Measurements from ENCODE around the gene NUP54.

The NUP54 gene

GRCh38 chr4:76095568-76095967 is 52.6 kb downstream of the NUP54 start:
- H2AFZ ChIP-seq: no peak overlapping the region
- H3K9ac ChIP-seq: no peak overlapping the region
- no peaks in the 10 kb centered on the region for H3K36me3 ChIP-seq (ENCODE audit: control insufficient read depth, insufficient read depth, low read length)
- no peak overlapping the region for H3K4me3 ChIP-seq (ENCODE audit: low read depth, low read length)
- TF ChIP-seq CTCF (IDR thresholded peaks at IDR 0.05): no peak
- H3K27me3 ChIP-seq (ENCODE audit: control insufficient read depth, insufficient read depth, low read length): no peaks in the 10 kb centered on the region
- H3K4me1 ChIP-seq: no peaks in the 10 kb centered on the region
- H3K27ac ChIP-seq: no peak overlapping the region
- no peak overlapping the region for H3K4me2 ChIP-seq (ENCODE audit: low read length)
- H3K79me2 ChIP-seq: no peaks in the 10 kb centered on the region
- H3K9me3 ChIP-seq (ENCODE audit: control insufficient read depth, low read length): no peaks in the 10 kb centered on the region

- Histone ChIP-seq H3K9ac (no peak overlapping the region), H3K4me3 (ENCODE audit: low read depth, low read length) (no peak overlapping the region), H3K36me3 (ENCODE audit: control insufficient read depth, insufficient read depth, low read length) (no peaks in the 10 kb centered on the region), H3K9me3 (ENCODE audit: control insufficient read depth, low read length) (no peaks in the 10 kb centered on the region), H3K4me1 (peaks cover 2% of the 10 kb centered on the region), H2AFZ (no peak overlapping the region), H3K27ac (no peak overlapping the region), H3K79me2 (no peaks in the 10 kb centered on the region), H3K4me2 (ENCODE audit: low read length) (no peak overlapping the region), H3K27me3 (ENCODE audit: control insufficient read depth, insufficient read depth, low read length) (no peaks in the 10 kb centered on the region)
- no peak for TF ChIP-seq CTCF (IDR thresholded peaks at IDR 0.05)
Observed at GRCh38 chr4:76091052-76091451, 57.1 kb downstream of the NUP54 start.

- TF ChIP-seq CTCF (IDR thresholded peaks at IDR 0.05): no peak
- H3K4me2 ChIP-seq (ENCODE audit: low read length): peak overlapping the region; percentile 29
- H3K27me3 ChIP-seq (ENCODE audit: control insufficient read depth, insufficient read depth, low read length): no peaks in the 10 kb centered on the region
- H2AFZ ChIP-seq: no peak overlapping the region
- peaks cover 2% of the 10 kb centered on the region for H3K4me1 ChIP-seq
- H3K9me3 ChIP-seq (ENCODE audit: control insufficient read depth, low read length): no peaks in the 10 kb centered on the region
- no peak overlapping the region for H3K27ac ChIP-seq
- H3K9ac ChIP-seq: no peak overlapping the region
- no peaks in the 10 kb centered on the region for H3K36me3 ChIP-seq (ENCODE audit: control insufficient read depth, insufficient read depth, low read length)
- no peak overlapping the region for H3K4me3 ChIP-seq (ENCODE audit: low read depth, low read length)
- H3K79me2 ChIP-seq: no peaks in the 10 kb centered on the region
Observed at GRCh38 chr4:76090241-76090691, 57.9 kb downstream of the NUP54 start.

- H3K4me1 ChIP-seq: peaks cover 2% of the 10 kb centered on the region
Observed at GRCh38 chr4:76088719-76089118, 59.5 kb downstream of the NUP54 start.

More at GRCh38 chr4:76088719-76089118, 59.5 kb downstream of the NUP54 start:
- Histone ChIP-seq H3K36me3 (ENCODE audit: control insufficient read depth, insufficient read depth, low read length) (no peaks in the 10 kb centered on the region), H3K4me2 (ENCODE audit: low read length) (no peak overlapping the region), H3K79me2 (no peaks in the 10 kb centered on the region), H3K27ac (no peak overlapping the region), H3K9me3 (ENCODE audit: control insufficient read depth, low read length) (no peaks in the 10 kb centered on the region), H3K9ac (no peak overlapping the region), H2AFZ (no peak overlapping the region), H3K27me3 (ENCODE audit: control insufficient read depth, insufficient read depth, low read length) (no peaks in the 10 kb centered on the region), H3K4me3 (ENCODE audit: low read depth, low read length) (no peak overlapping the region)
- no peak for TF ChIP-seq CTCF (IDR thresholded peaks at IDR 0.05)
